SK-N-MC (cell line): ENCODE results near the gene AREL1.

Experiments used
- DNase-seq: peaks from one replicate; pipeline ENCODE4 v3.0.0-alpha.2; 2011; ENCODE audit warnings: low read depth, low spot score
- H3K27ac ChIP-seq: fragments of 200-600 bp; sonication (generic); 2 replicates; pipeline ENCODE4 v1.5.1; 2016; ENCODE audit warnings: mixed run types
- H3K36me3 ChIP-seq: fragments of 200-600 bp; sonication (generic); 2 replicates; pipeline ENCODE4 v1.6.1; 2017; ENCODE audit warnings: antibody characterized with exemption, low read length, mixed read lengths; ENCODE audit not compliant: insufficient read depth
- H3K4me3 ChIP-seq: fragments of 200-600 bp; sonication (generic); 2 replicates; pipeline ENCODE4 v1.5.1; 2016
- H3K9ac ChIP-seq: fragments of 200-600 bp; sonication (generic); 2 replicates; pipeline ENCODE4 v1.8.0; 2017; ENCODE audit warnings: mixed run types, mixed read lengths; ENCODE audit not compliant: insufficient read length
- H3K9me3 ChIP-seq: fragments of 200-600 bp; sonication (generic); 2 replicates; pipeline ENCODE4 v1.6.1; 2017; ENCODE audit warnings: low read depth, mild to moderate bottlenecking, antibody characterized with exemption, low read length, moderate library complexity, mixed read lengths
- EZH2 ChIP-seq: fragments of 200-600 bp; sonication (generic); IDR thresholded peaks from one replicate; pipeline ENCODE4 v1.6.1; 2017; ENCODE audit warnings: antibody characterized with exemption
- FOXP2 ChIP-seq: optimal IDR thresholded peaks from 2 replicates; pipeline ENCODE3; 2011; ENCODE audit warnings: mild to moderate bottlenecking, moderate library complexity; ENCODE audit not compliant: insufficient read depth; ENCODE audit errors: extremely low read length, control extremely low read depth
- POLR2AphosphoS5 ChIP-seq: IDR thresholded peaks from 2 replicates; pipeline ENCODE4 v1.6.1; 2012; ENCODE audit warnings: mild to moderate bottlenecking, low read depth, low read length, borderline replicate concordance

Gene AREL1

GRCh38 chr14:74658535-74659131 lies 54.2 kb downstream of the AREL1 start:
- no peak overlapping the region for H3K4me3 ChIP-seq
- no peaks in the 10 kb centered on the region for H3K9me3 ChIP-seq
- H3K36me3 ChIP-seq = peaks cover 24% of the 10 kb centered on the region
- TF ChIP-seq POLR2AphosphoS5 (no peak), EZH2 (no peak), FOXP2 (no peak)
- no peak overlapping the region for H3K9ac ChIP-seq
- no peak for DNase-seq
- H3K27ac ChIP-seq = no peak overlapping the region

GRCh38 chr14:74656964-74657363 lies 55.9 kb downstream of the AREL1 start:
- TF ChIP-seq EZH2 (no peak), POLR2AphosphoS5 (no peak), FOXP2 (no peak)
- Histone ChIP-seq H3K36me3 (peaks cover 9% of the 10 kb centered on the region), H3K27ac (no peak overlapping the region)

GRCh38 chr14:74655599-74656395 lies 57.1 kb downstream of the AREL1 start:
- Histone ChIP-seq H3K27ac (0 out of 2 replicates have a peak overlapping the region, but pooled peaks have one; percentile 28), H3K4me3 (no peak overlapping the region)
- TF ChIP-seq EZH2 (no peak), POLR2AphosphoS5 (no peak), FOXP2 (no peak)

More at GRCh38 chr14:74656964-74657363, 55.9 kb downstream of the AREL1 start:
- H3K4me3 ChIP-seq = no peak overlapping the region
- no peaks in the 10 kb centered on the region for H3K9me3 ChIP-seq
- no peak overlapping the region for H3K9ac ChIP-seq
- no peak for DNase-seq

GRCh38 chr14:74654931-74655330 lies 57.9 kb downstream of the AREL1 start:
- H3K36me3 ChIP-seq = peaks cover 5% of the 10 kb centered on the region; the same call in 1 of the 2 replicates
- TF ChIP-seq FOXP2 (no peak), POLR2AphosphoS5 (no peak), EZH2 (no peak)
- H3K27ac ChIP-seq = no peak overlapping the region

More at GRCh38 chr14:74655599-74656395, 57.1 kb downstream of the AREL1 start:
- DNase-seq = no peak
- Histone ChIP-seq H3K9ac (no peak overlapping the region), H3K36me3 (peaks cover 7% of the 10 kb centered on the region), H3K9me3 (no peaks in the 10 kb centered on the region)

GRCh38 chr14:74653386-74654138 lies 59.3 kb downstream of the AREL1 start:
- no peak overlapping the region for H3K4me3 ChIP-seq
- no peak for TF ChIP-seq EZH2
- TF ChIP-seq FOXP2 = no peak
- TF ChIP-seq POLR2AphosphoS5 = no peak
- no peaks in the 10 kb centered on the region for H3K9me3 ChIP-seq
- H3K36me3 ChIP-seq = no peaks in the 10 kb centered on the region; the same call in 1 of the 2 replicates
- DNase-seq = no peak
- H3K27ac ChIP-seq = peak overlapping the region; percentile 33
- no peak overlapping the region for H3K9ac ChIP-seq

More at GRCh38 chr14:74654931-74655330, 57.9 kb downstream of the AREL1 start:
- no peak overlapping the region for H3K9ac ChIP-seq
- DNase-seq = no peak
- no peaks in the 10 kb centered on the region for H3K9me3 ChIP-seq
- H3K4me3 ChIP-seq = no peak overlapping the region

GRCh38 chr14:74652541-74652940 lies 60.3 kb downstream of the AREL1 start:
- Histone ChIP-seq H3K36me3 (no peaks in the 10 kb centered on the region; the same call in 1 of the 2 replicates), H3K27ac (no peak overlapping the region), H3K9ac (no peak overlapping the region), H3K4me3 (no peak overlapping the region), H3K9me3 (no peaks in the 10 kb centered on the region)
- TF ChIP-seq FOXP2 (no peak), POLR2AphosphoS5 (no peak; the same call in 1 of the 2 replicates), EZH2 (no peak)
- no peak for DNase-seq

- TF ChIP-seq FOXP2 (no peak), EZH2 (no peak), POLR2AphosphoS5 (no peak)
- DNase-seq = no peak
- no peak overlapping the region for H3K4me3 ChIP-seq
- H3K36me3 ChIP-seq = no peaks in the 10 kb centered on the region
- H3K9me3 ChIP-seq = no peaks in the 10 kb centered on the region
- no peak overlapping the region for H3K27ac ChIP-seq
- no peak overlapping the region for H3K9ac ChIP-seq
Observed at GRCh38 chr14:74650927-74651686, 61.8 kb downstream of the AREL1 start.

GRCh38 chr14:74649673-74650072 lies 63.2 kb downstream of the AREL1 start:
- Histone ChIP-seq H3K9me3 (no peaks in the 10 kb centered on the region), H3K4me3 (no peak overlapping the region), H3K36me3 (no peaks in the 10 kb centered on the region), H3K9ac (no peak overlapping the region), H3K27ac (no peak overlapping the region)
- no peak for TF ChIP-seq POLR2AphosphoS5
- no peak for TF ChIP-seq FOXP2
- TF ChIP-seq EZH2 = no peak
- DNase-seq = no peak
